ENCODE results near the gene PDE7B.

The PDE7B gene

GRCh38 chr6:135823851-135824250, 27.6 kb upstream of the PDE7B start:
- in situ Hi-C loops (cut with HindIII; ENCODE audit: low pct_ligation_motif_present, low sequenced_read_pairs): no loop called here

GRCh38 chr6:135826236-135826804, 25.2 kb upstream of the PDE7B start:
- Histone ChIP-seq H3K4me3 (ENCODE audit: low read depth, low read length) (no peak overlapping the region), H3K36me3 (replicated peaks) (no peaks in the 10 kb centered on the region), H3K27ac (no peak overlapping the region), H3K27me3 (replicated peaks) (no peaks in the 10 kb centered on the region)
- no peak for DNase-seq
- TF ChIP-seq CTCF (IDR thresholded peaks at IDR 0.05; ENCODE audit: low read depth, low read length, missing control alignments): no peak
- in situ Hi-C loops (cut with HindIII; ENCODE audit: low pct_ligation_motif_present, low sequenced_read_pairs): no loop called here

More at GRCh38 chr6:135823851-135824250, 27.6 kb upstream of the PDE7B start:
- Histone ChIP-seq H3K36me3 (replicated peaks) (no peaks in the 10 kb centered on the region), H3K27me3 (replicated peaks) (no peaks in the 10 kb centered on the region), H3K4me3 (ENCODE audit: low read depth, low read length) (no peak overlapping the region), H3K27ac (no peak overlapping the region)
- TF ChIP-seq CTCF (IDR thresholded peaks at IDR 0.05; ENCODE audit: low read depth, low read length, missing control alignments): no peak
- DNase-seq: no peak

GRCh38 chr6:135828021-135828420, 23.5 kb upstream of the PDE7B start:
- Histone ChIP-seq H3K27ac (no peak overlapping the region), H3K4me3 (ENCODE audit: low read depth, low read length) (no peak overlapping the region), H3K36me3 (replicated peaks) (no peaks in the 10 kb centered on the region), H3K27me3 (replicated peaks) (no peaks in the 10 kb centered on the region)
- no peak for TF ChIP-seq CTCF (IDR thresholded peaks at IDR 0.05; ENCODE audit: low read depth, low read length, missing control alignments)
- in situ Hi-C loops (cut with HindIII; ENCODE audit: low pct_ligation_motif_present, low sequenced_read_pairs): no loop called here
- no peak for DNase-seq

- no peak for TF ChIP-seq CTCF (IDR thresholded peaks at IDR 0.05; ENCODE audit: low read depth, low read length, missing control alignments)
- Histone ChIP-seq H3K4me3 (ENCODE audit: low read depth, low read length) (no peak overlapping the region), H3K27ac (no peak overlapping the region), H3K27me3 (replicated peaks) (no peaks in the 10 kb centered on the region), H3K36me3 (replicated peaks) (no peaks in the 10 kb centered on the region)
- in situ Hi-C loops (cut with HindIII; ENCODE audit: low pct_ligation_motif_present, low sequenced_read_pairs): no loop called here
- DNase-seq: peak; percentile 14
Measured at GRCh38 chr6:135830452-135830881, 21.0 kb upstream of the PDE7B start.

GRCh38 chr6:135831016-135831415, 20.5 kb upstream of the PDE7B start:
- Histone ChIP-seq H3K4me3 (ENCODE audit: low read depth, low read length) (no peak overlapping the region), H3K36me3 (replicated peaks) (no peaks in the 10 kb centered on the region), H3K27ac (peak overlapping the region; percentile 13), H3K27me3 (replicated peaks) (no peaks in the 10 kb centered on the region)
- in situ Hi-C loops (cut with HindIII; ENCODE audit: low pct_ligation_motif_present, low sequenced_read_pairs): no loop called here
- TF ChIP-seq CTCF (IDR thresholded peaks at IDR 0.05; ENCODE audit: low read depth, low read length, missing control alignments): no peak
- no peak for DNase-seq

- TF ChIP-seq CTCF (IDR thresholded peaks at IDR 0.05; ENCODE audit: low read depth, low read length, missing control alignments): no peak
- Histone ChIP-seq H3K36me3 (replicated peaks) (no peaks in the 10 kb centered on the region), H3K27me3 (replicated peaks) (no peaks in the 10 kb centered on the region), H3K4me3 (ENCODE audit: low read depth, low read length) (no peak overlapping the region), H3K27ac (no peak overlapping the region)
- in situ Hi-C loops (cut with HindIII; ENCODE audit: low pct_ligation_motif_present, low sequenced_read_pairs): no loop called here
- DNase-seq: no peak
Measured at GRCh38 chr6:135832166-135832565, 19.3 kb upstream of the PDE7B start.

Measured in brain microvascular endothelial cell (primary cell).